BLaER1 treated with 17β-estradiol and CSF1 and Interleukin-3, amounts not matched to agents 10 nM and 100 nM (cell line): ENCODE results near the gene A4GNT.

Experiments used
- H3K27ac ChIP-seq, 11 experiments: shearing (Covaris generic); formaldehyde crosslinking; 2 replicates each; pipeline ENCODE4 v1.8.1; 2022
- H3K27me3 ChIP-seq, 11 experiments: shearing (Covaris generic); formaldehyde crosslinking; 2 replicates each; pipeline ENCODE4 v1.8.1; 2022
- H3K36me3 ChIP-seq, 11 experiments: shearing (Covaris generic); formaldehyde crosslinking; 2 replicates each; pipeline ENCODE4 v1.8.1; 2022
- H3K4me1 ChIP-seq, 10 experiments: shearing (Covaris generic); formaldehyde crosslinking; 2 replicates each; pipeline ENCODE4 v1.8.1; 2022
- H3K4me2 ChIP-seq, 11 experiments: shearing (Covaris generic); formaldehyde crosslinking; 2 replicates each; pipeline ENCODE4 v1.8.1; 2022
- H3K4me3 ChIP-seq, 10 experiments: shearing (Covaris generic); formaldehyde crosslinking; 2 replicates each; pipeline ENCODE4 v1.8.1; 2022
- H3K9ac ChIP-seq, 11 experiments: shearing (Covaris generic); formaldehyde crosslinking; 2 replicates each; pipeline ENCODE4 v1.8.1; 2022
- H3K9me3 ChIP-seq, 11 experiments: shearing (Covaris generic); formaldehyde crosslinking; replicated peaks in 1 of 11; 2 replicates each; pipeline ENCODE4 v1.8.1; 2022
- H4K20me1 ChIP-seq, 11 experiments: shearing (Covaris generic); formaldehyde crosslinking; 2 replicates each; pipeline ENCODE4 v1.8.1; 2022
- Cebpa-rat ChIP-seq, 11 experiments: shearing (Covaris generic); IDR thresholded peaks; 2 replicates each; pipeline ENCODE4 v1.8.1; 2022

A4GNT gene

GRCh38 chr3:138125548-138126221 is 6.5 kb downstream of the A4GNT start:
- TF ChIP-seq Cebpa-rat (IDR thresholded peaks at IDR 0.05) = no peak
- Histone ChIP-seq H4K20me1 (no peaks in the 10 kb centered on the region), H3K9ac (peak overlapping the region in 3 of 11 experiments; percentile 19 to 60 (median 44); a peak in 3 of 22 replicates), H3K9me3 (peaks cover 0 to 9% (median 7%) of the 10 kb centered on the region in 11 experiments; a peak in 13 of 22 replicates), H3K4me1 (peaks cover 12 to 46% (median 20%) of the 10 kb centered on the region in 10 experiments), H3K27ac (peak overlapping the region in 5 of 11 experiments; percentile 16 to 67 (median 53); a peak in 7 of 22 replicates), H3K4me3 (no peak overlapping the region), H3K4me2 (peak overlapping the region in 5 of 11 experiments; percentile 18 to 96 (median 53); a peak in 8 of 22 replicates), H3K27me3 (no peaks in the 10 kb centered on the region), H3K36me3 (no peaks in the 10 kb centered on the region)

- Histone ChIP-seq H3K27me3 (no peaks in the 10 kb centered on the region), H3K4me3 (no peak overlapping the region), H3K9ac (peak overlapping the region in 1 of 11 experiments; percentile 44; a peak in 1 of 22 replicates), H3K36me3 (no peaks in the 10 kb centered on the region), H4K20me1 (no peaks in the 10 kb centered on the region), H3K27ac (peak overlapping the region in 3 of 11 experiments; percentile 53 to 67 (median 65); a peak in 5 of 22 replicates), H3K4me2 (peak overlapping the region in 4 of 11 experiments; percentile 18 to 96 (median 68); a peak in 6 of 22 replicates), H3K9me3 (peaks cover 0 to 9% (median 7%) of the 10 kb centered on the region in 11 experiments; a peak in 13 of 22 replicates), H3K4me1 (peaks cover 12 to 46% (median 20%) of the 10 kb centered on the region in 10 experiments)
- no peak for TF ChIP-seq Cebpa-rat (IDR thresholded peaks at IDR 0.05)
Observed at GRCh38 chr3:138124706-138125355, 7.4 kb downstream of the A4GNT start.

- no peak overlapping the region for H3K9ac ChIP-seq
- H3K27me3 ChIP-seq = no peaks in the 10 kb centered on the region
- H3K4me2 ChIP-seq = peak overlapping the region in 3 of 11 experiments; percentile 53 to 96 (median 82); a peak in 6 of 22 replicates
- no peaks in the 10 kb centered on the region for H3K36me3 ChIP-seq
- no peak for TF ChIP-seq Cebpa-rat (IDR thresholded peaks at IDR 0.05)
- H3K27ac ChIP-seq = peak overlapping the region in 2 of 11 experiments; percentile 65 to 67; a peak in 2 of 22 replicates
- peaks cover 0 to 9% (median 7%) of the 10 kb centered on the region in 11 experiments; a peak in 13 of 22 replicates for H3K9me3 ChIP-seq
- no peaks in the 10 kb centered on the region for H4K20me1 ChIP-seq
- no peak overlapping the region for H3K4me3 ChIP-seq
- H3K4me1 ChIP-seq = peaks cover 12 to 46% (median 20%) of the 10 kb centered on the region in 10 experiments
Observed at GRCh38 chr3:138124188-138124587, 8.0 kb downstream of the A4GNT start.

- Histone ChIP-seq H3K4me1 (peaks cover 4 to 14% (median 8%) of the 10 kb centered on the region in 10 experiments; a peak in 17 of 20 replicates), H4K20me1 (no peaks in the 10 kb centered on the region; a peak in 1 of 22 replicates), H3K27ac (no peak overlapping the region), H3K4me2 (no peak overlapping the region), H3K27me3 (peaks cover 16 to 31% (median 26%) of the 10 kb centered on the region in 11 experiments), H3K9me3 (peaks cover 0 to 9% (median 7%) of the 10 kb centered on the region in 11 experiments; a peak in 13 of 22 replicates), H3K36me3 (no peaks in the 10 kb centered on the region), H3K4me3 (no peak overlapping the region), H3K9ac (no peak overlapping the region)
- no peak for TF ChIP-seq Cebpa-rat (IDR thresholded peaks at IDR 0.05)
Observed at GRCh38 chr3:138119423-138119766, 12.8 kb downstream of the A4GNT start.

GRCh38 chr3:138118612-138119422 is 13.4 kb downstream of the A4GNT start:
- peaks cover 18 to 36% (median 31%) of the 10 kb centered on the region in 11 experiments for H3K27me3 ChIP-seq
- peaks cover 0 to 7% (median 5%) of the 10 kb centered on the region in 11 experiments; a peak in 13 of 22 replicates for H3K9me3 ChIP-seq
- H3K27ac ChIP-seq = no peak overlapping the region
- no peak overlapping the region for H3K4me2 ChIP-seq
- H4K20me1 ChIP-seq = no peaks in the 10 kb centered on the region; a peak in 1 of 22 replicates
- H3K4me3 ChIP-seq = no peak overlapping the region
- no peaks in the 10 kb centered on the region for H3K36me3 ChIP-seq
- H3K9ac ChIP-seq = no peak overlapping the region
- no peak for TF ChIP-seq Cebpa-rat (IDR thresholded peaks at IDR 0.05)
- peaks cover 2 to 11% (median 7%) of the 10 kb centered on the region in 10 experiments; a peak in 17 of 20 replicates for H3K4me1 ChIP-seq

- Histone ChIP-seq H3K4me3 (peak within 1 kb of the TSS; percentile 64 to 85 (median 73)), H4K20me1 (no peaks in the 10 kb centered on the region; a peak in 1 of 22 replicates), H3K27ac (peak within 1 kb of the TSS in 2 of 11 experiments; percentile 24 to 51; a peak in 2 of 22 replicates), H3K27me3 (peaks cover 18 to 36% (median 31%) of the 10 kb centered on the region in 11 experiments), H3K4me2 (peak within 1 kb of the TSS; percentile 89 to 100 (median 98)), H3K9ac (peak within 1 kb of the TSS; percentile 48 to 77 (median 74)), H3K4me1 (peaks cover 0 to 14% (median 7%) of the 10 kb centered on the region in 10 experiments; a peak in 15 of 20 replicates), H3K9me3 (no peaks in the 10 kb centered on the region), H3K36me3 (no peaks in the 10 kb centered on the region)
- no peak for TF ChIP-seq Cebpa-rat (IDR thresholded peaks at IDR 0.05)
Observed at GRCh38 chr3:138114988-138115971, 16.9 kb downstream of the A4GNT start, which contains the start of gene DZIP1L. Gene DZIP1L, minus strand, starts transcription at chr3:138115608. Its CDS starts 11,637 bp downstream, at chr3:138103971.

- H3K27ac ChIP-seq = no peak overlapping the region
- peak overlapping the region in 9 of 11 experiments; percentile 48 to 77 (median 74); a peak in 14 of 22 replicates for H3K9ac ChIP-seq
- H3K36me3 ChIP-seq = no peaks in the 10 kb centered on the region
- peaks cover 0 to 14% (median 7%) of the 10 kb centered on the region in 10 experiments; a peak in 15 of 20 replicates for H3K4me1 ChIP-seq
- H3K4me3 ChIP-seq = peak overlapping the region; percentile 64 to 85 (median 73); a peak in 18 of 20 replicates
- peak overlapping the region; percentile 89 to 100 (median 98) for H3K4me2 ChIP-seq
- TF ChIP-seq Cebpa-rat (IDR thresholded peaks at IDR 0.05) = no peak
- no peaks in the 10 kb centered on the region; a peak in 1 of 22 replicates for H4K20me1 ChIP-seq
- no peaks in the 10 kb centered on the region for H3K9me3 ChIP-seq
- H3K27me3 ChIP-seq = peaks cover 18 to 36% (median 31%) of the 10 kb centered on the region in 11 experiments
Observed at GRCh38 chr3:138114431-138114918, 17.7 kb downstream of the A4GNT start.
